B cell (primary cell): ENCODE measurements around the gene COX14. TPM values are rescaled to one million over a fixed set of nuclear protein-coding genes. Genes with fewer than 3 reads are reported as not detected.

Source experiments
- ATAC-seq: fragments of 200-7000 bp; cut with Tn5 transposase; one replicate; pipeline ENCODE4 v1.10.0; 2021; ENCODE audit warnings: low read depth, mild to moderate bottlenecking, moderate number of reproducible peaks, moderate library complexity
- CTCF ChIA-PET: fragments of 350-600 bp; sonication (Branson Sonifier 250); formaldehyde crosslinking; loops from one replicate; lab custom pipeline; 2021; ENCODE audit warnings: antibody characterized with exemption, inconsistent platforms; lab: Charles Lee
- POLR2A ChIA-PET: fragments of 350-600 bp; sonication (Branson Sonifier 250); formaldehyde crosslinking; loops from one replicate; lab custom pipeline; 2021; ENCODE audit warnings: antibody characterized with exemption; lab: Charles Lee
- DNase-seq: peaks from one replicate; pipeline ENCODE4 v3.0.0; 2013
- H2AFZ ChIP-seq: 2 replicates; pipeline ENCODE4 v1.6.1; 2012; ENCODE audit warnings: mild to moderate bottlenecking, low read depth, low read length; ENCODE audit not compliant: insufficient read depth, poor library complexity, severe bottlenecking
- H3K27ac ChIP-seq, 2 donors: 1 replicate in 1 of 2; 2 replicates in 1 of 2; pipeline ENCODE4 v1.5.1; 2012 to 2013; ENCODE audit warnings: low read length in 2 of 2, mild to moderate bottlenecking in 2 of 2, moderate library complexity in 1 of 2
- H3K27me3 ChIP-seq, 4 experiments: fragments of 200-600 bp in 1 of 4; sonication (generic) in 1 of 4; replicated peaks in 1 of 4; 1 replicate in 2 of 4; 2 replicates in 2 of 4; pipeline versions ENCODE4 v1.6.1 to v1.7.0; 2013 to 2016; ENCODE audit warnings: low read length in 3 of 4, mild to moderate bottlenecking in 2 of 4, mixed read lengths in 1 of 4, moderate library complexity in 1 of 4; ENCODE audit not compliant: insufficient read depth in 4 of 4, control insufficient read depth in 3 of 4; ENCODE audit errors: control extremely low read depth in 1 of 4
- H3K36me3 ChIP-seq, 2 experiments: replicated peaks in 1 of 2; 1 replicate in 1 of 2; 2 replicates in 1 of 2; pipeline versions ENCODE4 v1.6.1 to v1.7.1; 2013; ENCODE audit warnings: low read length in 1 of 2; ENCODE audit not compliant: insufficient read depth in 2 of 2, control insufficient read depth in 1 of 2; ENCODE audit errors: control extremely low read depth in 1 of 2, extremely low read depth in 1 of 2
- H3K4me1 ChIP-seq, 2 donors: fragments of 200-600 bp in 1 of 2; sonication (generic) in 1 of 2; 1 replicate in 1 of 2; 2 replicates in 1 of 2; pipeline versions ENCODE4 v1.5.1 to v1.6.1; 2013 to 2017; ENCODE audit warnings: low read length in 2 of 2; ENCODE audit not compliant: control insufficient read depth in 2 of 2, insufficient read depth in 2 of 2
- H3K4me2 ChIP-seq: replicated peaks from 2 replicates; pipeline ENCODE3; 2012; ENCODE audit warnings: mild to moderate bottlenecking, low read depth, low read length; ENCODE audit not compliant: poor library complexity, severe bottlenecking
- H3K4me3 ChIP-seq, 5 experiments: fragments of 200-600 bp in 1 of 5; sonication (generic) in 1 of 5; 1 replicate in 3 of 5; 2 replicates in 2 of 5; pipeline versions ENCODE4 v1.5.1 to v1.7.0; 2011 to 2016; ENCODE audit warnings: low read length in 4 of 5, mild to moderate bottlenecking in 4 of 5, low read depth in 2 of 5, control low read depth in 1 of 5, moderate library complexity in 1 of 5; ENCODE audit not compliant: insufficient read depth in 1 of 5; ENCODE audit errors: control extremely low read depth in 1 of 5, extremely low read depth in 1 of 5
- H3K79me2 ChIP-seq: fragments of 200-600 bp; sonication (generic); one replicate; pipeline ENCODE4 v1.6.0; 2016; ENCODE audit warnings: low read length; ENCODE audit not compliant: control insufficient read depth, insufficient read depth
- H3K9ac ChIP-seq: fragments of 200-600 bp; sonication (generic); 2 replicates; pipeline ENCODE4 v1.6.1; 2017; ENCODE audit warnings: mild to moderate bottlenecking, low read length, moderate library complexity
- H3K9me3 ChIP-seq, 3 donors: one replicate each; pipeline versions ENCODE4 v1.6.1 to v1.7.1; 2013; ENCODE audit warnings: low read length in 2 of 3; ENCODE audit not compliant: control insufficient read depth in 2 of 3, insufficient read depth in 1 of 3; ENCODE audit errors: control extremely low read depth in 1 of 3
- H4K20me1 ChIP-seq: 2 replicates; pipeline ENCODE4 v1.6.0; 2012; ENCODE audit warnings: mild to moderate bottlenecking, low read length; ENCODE audit not compliant: insufficient read depth, control insufficient read depth, poor library complexity, severe bottlenecking
- H3K27ac Mint-ChIP-seq: one replicate; pipeline ENCODE4 v1.8.0; 2021; ENCODE audit warnings: mixed read lengths
- H3K27me3 Mint-ChIP-seq: one replicate; pipeline ENCODE4 v1.8.0; 2021; ENCODE audit warnings: mixed read lengths
- H3K4me1 Mint-ChIP-seq: one replicate; pipeline ENCODE4 v1.8.0; 2021; ENCODE audit warnings: mixed read lengths
- H3K4me3 Mint-ChIP-seq: one replicate; pipeline ENCODE4 v1.8.0; 2021; ENCODE audit warnings: mixed read lengths
- H3K9me3 Mint-ChIP-seq: one replicate; pipeline ENCODE4 v1.8.0; 2022; ENCODE audit warnings: mixed read lengths; ENCODE audit not compliant: insufficient read depth
- CTCF ChIP-seq: fragments of 200-600 bp; IDR thresholded peaks from one replicate; pipeline ENCODE4 v1.8.0; 2022; ENCODE audit warnings: antibody characterized with exemption, mild to moderate bottlenecking
- EZH2 ChIP-seq: IDR thresholded peaks from 2 replicates; pipeline ENCODE4 v1.6.1; 2012; ENCODE audit warnings: borderline replicate concordance, low read depth, mild to moderate bottlenecking, moderate library complexity, low read length; ENCODE audit not compliant: insufficient read depth, poor library complexity, severe bottlenecking
- WGBS: methylation state at CpG from one replicate; pipeline ENCODE4 v1.1.5; 2013; ENCODE audit warnings: missing lambda C conversion rate; ENCODE audit not compliant: insufficient coverage; 5-methylcytosine and 5-hydroxymethylcytosine counted together
- intact Hi-C: fragments of 100-400 bp; cut with micrococcal nuclease; formaldehyde crosslinking; loops from one replicate; pipeline ENCODE4 v1.10.0; 2022
- polyA plus RNA-seq: library from polyadenylated mRNA; depleted of rRNA; stranded (reverse); fragments of >200 nt; gene quantifications from 2 replicates; pipeline ENCODE4 v1.2.3, GENCODE V29; 2012
- total RNA-seq, 2 donors: library from RNA; stranded (reverse); fragments of 120-200 nt in 1 of 2; gene quantifications; 1 replicate in 1 of 2; 2 replicates in 1 of 2; pipeline versions ENCODE4 v1.2.3 to v1.2.4, GENCODE V29; 2013 to 2022

The COX14 gene
- total and polyA plus RNA-seq, 2 donors (not counting 1 experiment from before 2014, with no cell fraction given), result 31.8 to 60.4 TPM

DNA sequence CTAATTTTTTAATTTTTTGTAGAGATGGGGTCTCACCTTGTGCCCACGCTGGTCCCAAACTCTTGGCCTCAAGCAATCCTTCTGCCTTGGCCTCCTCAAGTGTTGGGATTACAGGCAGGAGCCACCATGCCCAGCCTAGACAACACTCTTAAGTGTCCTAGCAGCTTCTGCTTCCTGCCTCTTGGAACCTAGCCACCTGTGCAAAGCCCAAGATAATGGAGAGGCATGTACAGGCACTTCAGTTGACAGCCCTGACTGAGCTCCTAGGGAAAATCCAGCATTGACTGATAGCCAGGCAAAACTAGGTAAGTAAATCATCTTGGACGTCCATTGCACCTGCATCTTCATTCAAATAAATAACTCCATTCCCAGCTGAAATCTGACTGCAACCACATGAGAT lies 15.5 kb downstream of the COX14 start:
- H3K4me1 Mint-ChIP-seq, result peaks cover 25% of the 10 kb centered on the region
- 100% methylated on average over 1 of the region's 2 CpGs for WGBS
- TF ChIP-seq CTCF (no peak), EZH2 (no peak)
- Histone ChIP-seq H2AFZ (no peak overlapping the region), H4K20me1 (peaks cover 34% of the 10 kb centered on the region), H3K27me3 (no peaks in the 10 kb centered on the region), H3K4me1 (peaks cover 7 to 10% of the 10 kb centered on the region in 2 donors), H3K36me3 (peaks cover 4 to 57% of the 10 kb centered on the region in 2 experiments), H3K79me2 (peaks cover 67% of the 10 kb centered on the region), H3K27ac (no peak overlapping the region), H3K9me3 (no peaks in the 10 kb centered on the region), H3K4me3 (no peak overlapping the region), H3K4me2 (no peak overlapping the region), H3K9ac (no peak overlapping the region)
- DNase-seq, result no peak
- H3K4me3 Mint-ChIP-seq, result no peak overlapping the region
- ChIA-PET CTCF (interaction anchor here (0.6 to 1.2 kb wide), 3 partner anchors 20 to 1336 kb away, joined by 3 to 8 read pairs (median 4); no protein-coding TSS in a partner anchor), POLR2A (no interaction called here)
- H3K9me3 Mint-ChIP-seq, result no peaks in the 10 kb centered on the region
- peak overlapping the region; percentile 16 for H3K27ac Mint-ChIP-seq
- ATAC-seq, result no peak
- H3K27me3 Mint-ChIP-seq, result no peaks in the 10 kb centered on the region
- intact Hi-C loops, result no loop called here

- Histone ChIP-seq H4K20me1 (peaks cover 27% of the 10 kb centered on the region), H3K27me3 (no peaks in the 10 kb centered on the region), H2AFZ (no peak overlapping the region), H3K9ac (no peak overlapping the region), H3K4me3 (no peak overlapping the region), H3K79me2 (peaks cover 53% of the 10 kb centered on the region), H3K4me2 (no peak overlapping the region), H3K4me1 (peaks cover 10% of the 10 kb centered on the region in 2 donors), H3K9me3 (no peaks in the 10 kb centered on the region), H3K36me3 (peaks cover 4 to 52% of the 10 kb centered on the region in 2 experiments), H3K27ac (peak overlapping the region in 1 of 2 donors; percentile 37)
- no peak for ATAC-seq
- H3K9me3 Mint-ChIP-seq, result no peaks in the 10 kb centered on the region
- no peak overlapping the region for H3K27ac Mint-ChIP-seq
- no peak for DNase-seq
- ChIA-PET POLR2A (no interaction called here), CTCF (interaction anchor here (1.2 to 5.9 kb wide), 4 partner anchors 12 to 46 kb away, joined by 3 to 48 read pairs (median 6); partner anchors contain the start of gene COX14)
- no peaks in the 10 kb centered on the region for H3K27me3 Mint-ChIP-seq
- no peak for TF ChIP-seq EZH2
- H3K4me1 Mint-ChIP-seq, result peaks cover 26% of the 10 kb centered on the region
- WGBS, result no CpG with 5 or more reads among the region's 4 CpGs
- intact Hi-C loops, result no loop called here
- H3K4me3 Mint-ChIP-seq, result no peak overlapping the region
Measured at GRCh38 chr12:50129290-50129689, 17.3 kb downstream of the COX14 start.
